Measurements from ENCODE around the gene BRICD5.
"Not testable (repeated sequence)": the region's sequence is repeated elsewhere in the genome, so short reads cannot be mapped to it uniquely, and the experiment has no call there.

Gene BRICD5

GRCh38 chr16:2214719-2214968 lies 4.0 kb upstream of the BRICD5 start, which contains the start of gene PGP:
Gene PGP (minus strand): TSS chr16:2214840. CDS start chr16:2214777, 63 bp downstream.
- no peak for DNase-seq

DNA sequence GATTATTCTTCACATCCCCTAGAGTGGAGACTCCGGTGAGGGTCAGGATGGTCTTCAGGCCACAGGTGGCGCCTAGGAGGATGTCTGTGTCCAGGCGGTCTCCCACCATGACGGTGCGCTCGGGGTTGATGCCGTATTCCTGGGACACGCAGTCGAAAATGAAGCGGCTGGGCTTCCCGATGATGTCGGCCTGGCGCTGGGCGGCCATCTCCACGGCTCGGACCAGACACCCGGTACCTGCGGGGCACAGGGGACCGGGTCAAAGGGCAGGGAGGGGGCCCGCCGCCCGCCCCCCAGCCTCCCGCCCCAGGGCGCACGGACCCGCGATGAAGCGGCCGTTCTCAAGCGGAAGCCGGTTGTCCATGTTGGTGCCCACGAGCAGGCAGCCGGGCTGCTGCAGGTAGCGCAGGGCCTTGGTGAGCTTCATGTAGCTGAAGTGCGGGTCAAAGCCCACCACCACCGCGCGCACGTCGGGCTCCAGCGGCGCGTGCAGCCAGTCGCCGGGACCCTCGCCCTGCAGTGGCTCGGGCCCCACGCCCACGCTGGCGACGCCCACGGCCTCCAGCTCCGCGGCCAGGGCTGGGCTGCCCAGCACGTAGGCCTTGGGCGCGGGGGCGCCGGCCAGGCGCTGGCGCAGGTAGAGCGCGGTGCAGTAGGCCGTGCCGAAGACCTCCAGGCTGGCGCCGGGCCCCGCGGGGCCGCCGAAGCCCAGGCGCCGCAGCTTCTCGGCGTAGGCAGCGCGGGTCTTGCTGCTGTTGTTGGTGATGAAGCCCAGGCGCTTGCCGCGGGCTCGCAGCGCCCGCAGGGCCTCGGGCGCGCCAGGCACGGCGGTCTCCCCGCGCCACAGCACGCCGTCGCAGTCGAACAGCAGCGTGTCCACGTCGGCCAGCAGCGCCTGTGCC lies 3.4 kb upstream of the BRICD5 start:
- no peak for DNase-seq

DNA sequence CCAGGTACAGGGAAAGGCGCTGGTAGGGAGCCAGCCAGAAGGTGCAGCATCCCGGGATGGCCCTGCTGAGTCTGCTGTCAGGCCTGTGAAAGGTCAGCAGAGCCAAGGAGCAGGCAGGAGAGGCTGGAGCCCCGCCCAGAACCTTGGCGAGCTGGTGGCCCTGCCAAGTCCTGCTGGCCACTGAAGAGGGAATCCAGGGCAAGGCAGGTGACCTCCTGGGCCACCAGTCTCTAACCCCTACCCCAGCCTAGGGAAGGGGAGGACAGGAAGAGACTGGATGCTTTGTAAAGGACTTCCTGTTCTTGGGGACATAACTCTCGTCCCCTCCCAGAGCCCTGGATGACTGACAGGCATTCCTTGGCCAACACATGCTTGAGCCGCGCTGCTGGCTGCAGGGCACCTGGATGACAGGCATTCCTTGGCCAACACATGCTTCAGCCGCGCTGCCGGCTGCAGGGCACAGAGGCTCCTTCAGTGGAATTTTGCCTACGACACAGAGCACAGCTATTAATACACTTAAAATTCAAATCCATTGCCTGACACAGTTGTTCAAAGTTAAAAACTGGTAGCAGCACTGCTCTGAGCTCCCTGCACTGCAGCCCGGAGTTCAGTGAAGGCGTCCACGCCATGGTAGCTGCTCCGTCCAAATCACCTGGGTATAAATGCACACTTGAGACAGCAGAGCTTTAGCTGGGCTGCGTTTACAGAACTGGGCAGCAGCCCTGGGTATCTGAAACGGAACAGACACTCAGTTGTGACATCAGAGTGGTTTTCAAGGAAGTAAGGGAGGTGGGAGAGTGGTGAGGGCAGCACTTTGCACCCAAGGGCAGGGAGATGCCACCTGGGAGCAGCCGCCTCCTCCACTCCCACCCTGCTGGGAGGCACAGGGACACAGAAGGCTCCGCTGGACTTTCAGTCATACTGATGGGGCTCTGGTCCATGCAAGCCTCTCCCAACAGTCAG lies 2.0 kb upstream of the BRICD5 start:
- DNase-seq: no peak

- no peak for DNase-seq
Measured at GRCh38 chr16:2211923-2212347, 1.3 kb upstream of the BRICD5 start.

- DNase-seq: no peak
Measured at GRCh38 chr16:2210009-2210332, 692 bp downstream of the BRICD5 start.

- DNase-seq: peak; percentile 71
Measured at GRCh38 chr16:2209258-2210008, 1.2 kb downstream of the BRICD5 start.

DNA sequence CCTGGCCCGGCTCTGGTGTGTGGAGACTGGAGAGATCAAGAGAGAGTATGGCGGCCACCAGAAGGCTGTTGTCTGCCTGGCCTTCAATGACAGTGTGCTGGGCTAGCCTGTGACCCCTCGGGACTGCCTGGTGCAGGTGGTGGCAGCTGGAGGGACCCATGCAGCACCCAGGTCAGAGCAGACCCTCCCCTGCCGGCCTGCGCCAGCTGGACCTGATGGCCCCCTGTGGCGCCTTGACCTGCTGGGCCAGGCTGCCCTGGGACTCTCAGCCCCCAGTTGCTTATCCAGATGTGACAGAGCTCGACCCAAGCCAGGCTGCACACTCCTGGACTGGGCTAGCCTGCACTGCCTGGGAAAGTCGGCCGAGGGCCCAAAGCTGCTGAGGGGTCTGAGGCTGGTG lies 1.9 kb downstream of the BRICD5 start:
- DNase-seq: no peak

DNA sequence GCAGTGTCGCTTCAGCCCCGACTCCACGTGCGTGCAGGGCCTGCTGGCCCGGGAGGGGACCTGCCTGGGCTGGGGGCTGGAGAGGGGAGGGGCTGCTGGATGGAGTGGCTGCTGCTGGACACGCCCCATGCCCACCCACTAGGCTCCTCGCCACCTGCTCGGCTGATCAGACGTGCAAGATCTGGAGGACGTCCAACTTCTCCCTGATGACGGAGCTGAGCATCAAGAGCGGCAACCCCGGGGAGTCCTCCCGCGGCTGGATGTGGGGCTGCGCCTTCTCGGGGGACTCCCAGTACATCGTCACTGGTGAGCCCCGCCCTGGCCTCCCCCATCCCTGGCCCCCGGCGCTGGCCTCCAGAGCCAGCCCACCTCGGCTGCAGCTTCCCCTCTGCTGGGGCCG lies 2.4 kb downstream of the BRICD5 start:
- DNase-seq: peak; percentile 24

DNA sequence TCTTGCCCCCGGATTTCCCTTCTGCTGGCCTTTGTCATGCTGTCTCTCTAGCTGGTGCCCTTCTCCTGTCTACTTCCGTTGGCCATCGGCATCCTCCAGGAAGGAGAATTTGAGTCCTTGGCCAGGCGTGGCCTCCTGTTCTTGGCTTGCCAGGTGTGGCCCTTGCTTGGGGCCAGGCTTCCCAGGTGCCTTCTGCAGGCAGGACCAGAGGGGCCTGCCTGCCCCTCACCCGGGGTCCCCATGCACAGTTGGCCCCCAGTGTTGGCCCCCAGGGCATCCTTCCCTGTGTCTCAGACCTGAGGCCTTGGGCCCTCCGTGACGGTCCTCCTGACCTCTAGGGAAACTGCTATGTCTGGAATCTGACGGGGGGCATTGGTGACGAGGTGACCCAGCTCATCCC lies 2.8 kb downstream of the BRICD5 start:
- no peak for DNase-seq

DNA sequence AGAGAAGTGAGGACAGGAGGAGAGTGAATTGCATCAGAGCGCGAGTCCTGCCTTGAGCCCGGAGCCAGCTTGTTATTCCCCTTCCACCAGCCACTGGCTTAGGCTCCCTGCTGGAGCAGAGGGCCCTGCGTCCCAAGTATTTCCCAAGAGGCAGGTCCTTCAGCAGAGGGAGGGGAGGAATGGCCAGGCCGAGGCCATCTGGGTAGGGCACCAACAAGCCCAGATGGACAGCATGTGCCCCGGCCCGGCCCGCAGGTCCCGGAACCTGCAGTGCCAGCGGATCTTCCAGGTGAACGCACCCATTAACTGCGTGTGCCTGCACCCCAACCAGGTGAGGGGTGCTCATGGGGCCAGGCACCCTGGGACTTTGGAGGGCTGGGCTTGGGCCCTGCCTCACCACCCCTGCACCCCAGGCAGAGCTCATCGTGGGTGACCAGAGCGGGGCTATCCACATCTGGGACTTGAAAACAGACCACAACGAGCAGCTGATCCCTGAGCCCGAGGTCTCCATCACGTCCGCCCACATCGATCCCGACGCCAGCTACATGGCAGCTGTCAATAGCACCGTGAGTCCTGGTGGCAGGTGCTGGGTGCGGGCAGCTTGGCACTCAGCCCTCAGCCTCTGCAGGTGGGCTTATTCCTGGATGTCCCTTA lies 3.8 kb downstream of the BRICD5 start:
- DNase-seq: no peak

DNA sequence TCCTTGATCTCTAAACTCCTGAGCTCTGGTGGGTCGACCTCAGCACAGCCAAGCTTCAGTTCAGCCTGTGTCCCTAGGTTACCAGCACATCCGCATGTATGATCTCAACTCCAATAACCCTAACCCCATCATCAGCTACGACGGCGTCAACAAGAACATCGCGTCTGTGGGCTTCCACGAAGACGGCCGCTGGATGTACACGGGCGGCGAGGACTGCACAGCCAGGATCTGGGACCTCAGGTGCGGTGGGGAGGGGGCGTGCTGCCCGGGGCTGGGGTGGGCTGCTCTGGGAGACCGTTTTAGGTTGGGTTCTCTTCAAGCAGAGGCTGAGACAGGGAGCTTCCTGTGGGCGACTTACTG lies 4.3 kb downstream of the BRICD5 start:
- DNase-seq: no peak

- DNase-seq: no peak
Measured at GRCh38 chr16:2205967-2206313, 4.7 kb downstream of the BRICD5 start.

GRCh38 chr16:2205104-2205966 lies 5.3 kb downstream of the BRICD5 start, which contains the start of gene MLST8:
Gene MLST8 (plus strand): TSS chr16:2205454. CDS start chr16:2206086, 632 bp downstream.
- peak; percentile 67 for DNase-seq

DNA sequence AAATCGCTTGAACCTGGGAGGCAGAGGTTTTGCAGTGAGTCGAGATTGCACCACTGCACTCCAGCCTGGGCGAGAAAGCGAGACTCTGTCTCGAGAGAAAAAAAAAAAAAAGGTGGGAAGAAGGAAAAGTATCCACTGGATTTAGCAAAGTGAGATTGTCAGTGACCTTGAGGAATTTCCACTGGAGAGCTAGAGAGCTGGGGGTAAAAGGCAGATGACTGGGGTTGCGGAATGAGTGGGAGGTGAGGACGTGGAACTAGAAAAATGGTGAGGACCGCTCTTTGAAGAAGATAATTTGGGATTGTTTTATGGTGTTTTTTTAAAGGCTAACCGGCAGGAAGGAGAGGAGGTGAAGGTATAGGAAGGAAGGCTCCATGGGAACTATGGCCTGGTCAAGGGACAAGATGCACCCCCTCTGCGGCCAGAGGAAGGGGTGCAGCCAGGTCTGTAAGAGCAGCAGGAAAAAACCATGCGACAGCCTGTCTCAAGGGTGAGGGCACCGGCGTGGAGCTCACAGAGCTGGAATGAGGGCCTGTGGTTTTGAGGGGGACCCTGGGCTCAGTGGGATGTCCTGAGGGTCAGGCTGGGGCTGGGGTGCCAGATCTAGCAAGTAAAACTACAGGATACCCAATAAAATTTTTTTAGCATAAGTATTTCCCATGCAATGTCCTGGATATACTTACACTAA lies 6.1 kb downstream of the BRICD5 start:
- no peak for DNase-seq

GRCh38 chr16:2203119-2203688 lies 7.5 kb downstream of the BRICD5 start:
- DNase-seq: not testable (repeated sequence)

GRCh38 chr16:2200313-2200712 lies 10.3 kb downstream of the BRICD5 start:
- DNase-seq: no peak

- DNase-seq: no peak
Measured at GRCh38 chr16:2199621-2200139, 11.0 kb downstream of the BRICD5 start.

GRCh38 chr16:2199095-2199494 lies 11.6 kb downstream of the BRICD5 start:
- DNase-seq: no peak

- DNase-seq: no peak
Measured at GRCh38 chr16:2198283-2198682, 12.4 kb downstream of the BRICD5 start.

DNA sequence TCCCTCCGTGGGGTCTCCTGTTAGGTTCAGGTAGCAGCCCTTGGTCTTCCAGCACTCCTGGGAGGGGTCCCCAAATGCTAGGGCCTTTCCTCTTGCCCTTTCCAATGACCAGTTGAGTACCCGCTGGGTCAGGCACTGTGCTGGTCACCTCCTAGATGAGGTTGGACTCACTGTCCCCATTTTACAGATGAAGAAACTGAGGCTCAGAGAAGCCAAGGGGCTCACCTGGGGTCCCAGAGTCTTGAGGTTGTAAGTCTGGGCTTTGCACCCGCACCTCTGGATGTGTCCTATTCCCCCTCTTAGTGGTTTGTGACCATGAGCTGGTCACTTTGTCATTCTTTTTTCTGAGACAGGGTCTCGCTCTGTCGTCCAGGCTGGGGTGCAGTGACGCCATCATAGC lies 12.9 kb downstream of the BRICD5 start:
- no peak for DNase-seq

Data from SHP77 treated with DMSO at 0.1 percent for 48 hours (cell line).